Astrocyte (in vitro differentiated cells and primary cell): ENCODE measurements around the gene CTIF.

Experiments used
- CTCF ChIP-seq: IDR thresholded peaks from 2 replicates; pipeline ENCODE4 v1.5.1; 2011; ENCODE audit warnings: low read depth, mild to moderate bottlenecking, inconsistent platforms, low read length, moderate library complexity; ENCODE audit not compliant: insufficient read depth
- EZH2 ChIP-seq: IDR thresholded peaks from 2 replicates; pipeline ENCODE4 v1.6.1; 2012; ENCODE audit warnings: mild to moderate bottlenecking, low read length, inconsistent platforms; ENCODE audit not compliant: insufficient read depth

- TF ChIP-seq EZH2: no peak
- TF ChIP-seq CTCF: no peak
Observed at GRCh38 chr18:48535956-48536355, 2.9 kb upstream of the CTIF start.
